ENCODE data around the gene SYNPR. TPM values are rescaled to one million over a fixed set of nuclear protein-coding genes. Genes with fewer than 3 reads are reported as not detected.

SYNPR gene
- total RNA-seq, 2 experiments from 2014 or later: not detected

- intact Hi-C loops (cut with DNase I, micrococcal nuclease): no loop called here
- no peaks in the 10 kb centered on the region for H3K4me1 ChIP-seq (ENCODE audit: insufficient read depth, low read length)
- POLR2A ChIA-PET: no interaction called here
Observed at GRCh38 chr3:63497641-63498040, 219.5 kb downstream of the SYNPR start.

GRCh38 chr3:63500196-63500595 is 222.1 kb downstream of the SYNPR start:
- no peaks in the 10 kb centered on the region for H3K27me3 Mint-ChIP-seq
- POLR2A ChIA-PET: no interaction called here
- Histone ChIP-seq H3K36me3 (ENCODE audit: insufficient read depth, low read length) (no peaks in the 10 kb centered on the region), H3K9me3 (ENCODE audit: control insufficient read depth in 1 of 2, insufficient read depth in 1 of 2, low read length in 2 of 2) (no peaks in the 10 kb centered on the region), H3K27me3 (ENCODE audit: control insufficient read depth in 1 of 2, insufficient read depth in 2 of 2, low read length in 2 of 2) (no peaks in the 10 kb centered on the region), H3K4me1 (ENCODE audit: insufficient read depth, low read length) (no peaks in the 10 kb centered on the region), H3K27ac (ENCODE audit: low read depth in 1 of 2, low read length in 2 of 2) (no peak overlapping the region), H3K4me3 (ENCODE audit: low read length) (no peak overlapping the region)
- intact Hi-C loops (cut with DNase I, micrococcal nuclease): no loop called here
- no peak overlapping the region for H3K27ac Mint-ChIP-seq
- no peaks in the 10 kb centered on the region for H3K9me3 Mint-ChIP-seq
- DNase-seq (no peak), ATAC-seq (ENCODE audit: poor library complexity) (no peak)
- H3K36me3 Mint-ChIP-seq (ENCODE audit: low read depth): no peaks in the 10 kb centered on the region
- TF ChIP-seq CTCF (IDR thresholded peaks at IDR 0.05): no peak
- no peak overlapping the region for H3K4me3 Mint-ChIP-seq
- CTCF ChIA-PET: no interaction called here
- H3K4me1 Mint-ChIP-seq (ENCODE audit: low read depth): no peaks in the 10 kb centered on the region

More at GRCh38 chr3:63497641-63498040, 219.5 kb downstream of the SYNPR start:
- Histone ChIP-seq H3K9me3 (ENCODE audit: control insufficient read depth in 1 of 2, insufficient read depth in 1 of 2, low read length in 2 of 2) (no peaks in the 10 kb centered on the region), H3K27me3 (ENCODE audit: control insufficient read depth in 1 of 2, insufficient read depth in 2 of 2, low read length in 2 of 2) (no peaks in the 10 kb centered on the region), H3K4me3 (ENCODE audit: low read length) (no peak overlapping the region), H3K27ac (ENCODE audit: low read depth in 1 of 2, low read length in 2 of 2) (no peak overlapping the region), H3K36me3 (ENCODE audit: insufficient read depth, low read length) (no peaks in the 10 kb centered on the region)
- Mint-ChIP-seq H3K4me3 (no peak overlapping the region), H3K27me3 (no peaks in the 10 kb centered on the region), H3K4me1 (ENCODE audit: low read depth) (no peaks in the 10 kb centered on the region), H3K27ac (no peak overlapping the region), H3K36me3 (ENCODE audit: low read depth) (no peaks in the 10 kb centered on the region), H3K9me3 (no peaks in the 10 kb centered on the region)
- TF ChIP-seq CTCF (IDR thresholded peaks at IDR 0.05): no peak
- ATAC-seq (ENCODE audit: poor library complexity) (no peak), DNase-seq (no peak)
- CTCF ChIA-PET: no interaction called here

GRCh38 chr3:63508305-63508704 is 230.2 kb downstream of the SYNPR start:
- Mint-ChIP-seq H3K36me3 (ENCODE audit: low read depth) (no peaks in the 10 kb centered on the region), H3K9me3 (no peaks in the 10 kb centered on the region), H3K27ac (no peak overlapping the region), H3K4me3 (no peak overlapping the region), H3K4me1 (ENCODE audit: low read depth) (no peaks in the 10 kb centered on the region), H3K27me3 (no peaks in the 10 kb centered on the region)
- ChIA-PET CTCF (no interaction called here), POLR2A (no interaction called here)
- Histone ChIP-seq H3K9me3 (ENCODE audit: control insufficient read depth in 1 of 2, insufficient read depth in 1 of 2, low read length in 2 of 2) (no peaks in the 10 kb centered on the region), H3K4me1 (ENCODE audit: insufficient read depth, low read length) (no peaks in the 10 kb centered on the region), H3K27me3 (ENCODE audit: control insufficient read depth in 1 of 2, insufficient read depth in 2 of 2, low read length in 2 of 2) (no peaks in the 10 kb centered on the region), H3K4me3 (ENCODE audit: low read length) (no peak overlapping the region), H3K36me3 (ENCODE audit: insufficient read depth, low read length) (no peaks in the 10 kb centered on the region), H3K27ac (ENCODE audit: low read depth in 1 of 2, low read length in 2 of 2) (no peak overlapping the region)
- intact Hi-C loops (cut with DNase I, micrococcal nuclease): no loop called here
- no peak for TF ChIP-seq CTCF (IDR thresholded peaks at IDR 0.05)
- ATAC-seq (ENCODE audit: poor library complexity) (no peak), DNase-seq (no peak)
